SK-N-SH (cell line): ENCODE results near the gene THUMPD2.

Source experiments
- EZH2phosphoT487 ChIP-seq: fragments of 200-600 bp; sonication (generic); IDR thresholded peaks from 2 replicates; pipeline ENCODE4 v1.6.1; 2017; ENCODE audit warnings: low read depth, mixed run types, mild to moderate bottlenecking, antibody characterized with exemption, moderate library complexity, borderline replicate concordance
- FOSL2 ChIP-seq: IDR thresholded peaks from 2 replicates; pipeline ENCODE4 v1.4.0; 2012; ENCODE audit warnings: low read depth, mild to moderate bottlenecking, moderate library complexity, borderline replicate concordance
- TF ChIP-seq, protein P1 (sequence below): fragments of 200-600 bp; sonication (generic); IDR thresholded peaks from 2 replicates; pipeline ENCODE4 v1.6.1; 2017; ENCODE audit warnings: antibody characterized with exemption, mild to moderate bottlenecking, moderate library complexity

DNA sequence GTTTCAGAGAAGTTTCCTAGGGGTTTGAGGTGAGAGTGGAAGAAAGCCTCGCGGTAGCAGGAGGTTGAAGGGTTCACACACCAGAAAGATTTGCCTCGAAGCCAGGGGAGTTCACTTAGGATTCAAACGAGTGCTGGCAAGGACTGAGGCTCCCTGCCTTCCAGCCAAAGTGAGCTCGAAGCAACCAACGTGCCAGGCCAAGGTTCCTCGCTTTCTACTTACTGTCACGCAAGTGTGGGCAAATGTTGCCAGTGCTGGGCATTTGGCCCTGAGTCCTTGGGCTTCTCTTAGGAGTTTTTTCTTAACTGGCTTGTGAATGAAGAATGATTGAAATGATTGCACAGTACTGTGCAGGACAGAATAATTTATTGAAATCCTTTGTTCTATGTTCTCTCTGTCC is 59.7 kb downstream of the THUMPD2 start:
- TF ChIP-seq FOSL2: no peak
- TF ChIP-seq, protein P1, sequence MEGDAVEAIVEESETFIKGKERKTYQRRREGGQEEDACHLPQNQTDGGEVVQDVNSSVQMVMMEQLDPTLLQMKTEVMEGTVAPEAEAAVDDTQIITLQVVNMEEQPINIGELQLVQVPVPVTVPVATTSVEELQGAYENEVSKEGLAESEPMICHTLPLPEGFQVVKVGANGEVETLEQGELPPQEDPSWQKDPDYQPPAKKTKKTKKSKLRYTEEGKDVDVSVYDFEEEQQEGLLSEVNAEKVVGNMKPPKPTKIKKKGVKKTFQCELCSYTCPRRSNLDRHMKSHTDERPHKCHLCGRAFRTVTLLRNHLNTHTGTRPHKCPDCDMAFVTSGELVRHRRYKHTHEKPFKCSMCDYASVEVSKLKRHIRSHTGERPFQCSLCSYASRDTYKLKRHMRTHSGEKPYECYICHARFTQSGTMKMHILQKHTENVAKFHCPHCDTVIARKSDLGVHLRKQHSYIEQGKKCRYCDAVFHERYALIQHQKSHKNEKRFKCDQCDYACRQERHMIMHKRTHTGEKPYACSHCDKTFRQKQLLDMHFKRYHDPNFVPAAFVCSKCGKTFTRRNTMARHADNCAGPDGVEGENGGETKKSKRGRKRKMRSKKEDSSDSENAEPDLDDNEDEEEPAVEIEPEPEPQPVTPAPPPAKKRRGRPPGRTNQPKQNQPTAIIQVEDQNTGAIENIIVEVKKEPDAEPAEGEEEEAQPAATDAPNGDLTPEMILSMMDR: no peak
- TF ChIP-seq EZH2phosphoT487: no peak
